B cell (primary cell): ENCODE measurements around the gene MBNL2.

ENCODE experiments used
- EZH2 ChIP-seq: IDR thresholded peaks from 2 replicates; pipeline ENCODE4 v1.6.1; 2012; ENCODE audit warnings: borderline replicate concordance, low read depth, mild to moderate bottlenecking, moderate library complexity, low read length; ENCODE audit not compliant: insufficient read depth, poor library complexity, severe bottlenecking
- TF ChIP-seq, protein P1 (sequence below): fragments of 200-600 bp; IDR thresholded peaks from one replicate; pipeline ENCODE4 v1.8.0; 2022; ENCODE audit warnings: antibody characterized with exemption, mild to moderate bottlenecking

DNA sequence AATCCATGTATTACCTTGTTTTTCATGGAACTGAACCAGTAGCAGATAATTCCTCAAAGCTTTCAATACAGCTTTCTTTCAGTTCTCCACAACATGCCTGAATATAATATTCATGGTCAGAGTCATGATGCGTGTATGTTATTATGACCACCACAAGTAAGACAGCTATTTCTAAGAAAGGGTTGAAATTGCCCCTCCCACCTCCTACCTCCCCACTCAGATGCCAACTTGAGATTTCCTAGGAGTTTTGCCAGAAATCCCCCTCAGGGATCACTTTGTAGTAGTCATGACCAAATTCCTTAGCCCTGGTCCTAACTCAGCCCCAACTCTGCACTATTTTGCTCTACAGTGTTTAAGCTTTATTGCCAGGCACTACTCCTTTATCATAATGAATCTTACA is 141.9 kb downstream of the MBNL2 start:
- no peak for TF ChIP-seq EZH2
- TF ChIP-seq, protein P1, sequence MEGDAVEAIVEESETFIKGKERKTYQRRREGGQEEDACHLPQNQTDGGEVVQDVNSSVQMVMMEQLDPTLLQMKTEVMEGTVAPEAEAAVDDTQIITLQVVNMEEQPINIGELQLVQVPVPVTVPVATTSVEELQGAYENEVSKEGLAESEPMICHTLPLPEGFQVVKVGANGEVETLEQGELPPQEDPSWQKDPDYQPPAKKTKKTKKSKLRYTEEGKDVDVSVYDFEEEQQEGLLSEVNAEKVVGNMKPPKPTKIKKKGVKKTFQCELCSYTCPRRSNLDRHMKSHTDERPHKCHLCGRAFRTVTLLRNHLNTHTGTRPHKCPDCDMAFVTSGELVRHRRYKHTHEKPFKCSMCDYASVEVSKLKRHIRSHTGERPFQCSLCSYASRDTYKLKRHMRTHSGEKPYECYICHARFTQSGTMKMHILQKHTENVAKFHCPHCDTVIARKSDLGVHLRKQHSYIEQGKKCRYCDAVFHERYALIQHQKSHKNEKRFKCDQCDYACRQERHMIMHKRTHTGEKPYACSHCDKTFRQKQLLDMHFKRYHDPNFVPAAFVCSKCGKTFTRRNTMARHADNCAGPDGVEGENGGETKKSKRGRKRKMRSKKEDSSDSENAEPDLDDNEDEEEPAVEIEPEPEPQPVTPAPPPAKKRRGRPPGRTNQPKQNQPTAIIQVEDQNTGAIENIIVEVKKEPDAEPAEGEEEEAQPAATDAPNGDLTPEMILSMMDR, result no peak
